CD14-positive monocyte (primary cell): ENCODE results near the gene TNNI3. TPM values are rescaled to one million over a fixed set of nuclear protein-coding genes. Genes with fewer than 3 reads are reported as not detected.

Experiments used
- DNase-seq, 3 donors: peaks; one replicate each; pipeline ENCODE4 v3.0.0-alpha.2; 2011 to 2022
- H2AFZ ChIP-seq: 2 replicates; pipeline ENCODE4 v1.6.0; 2012; ENCODE audit warnings: mild to moderate bottlenecking, low read depth, low read length, inconsistent platforms; ENCODE audit not compliant: insufficient read depth, poor library complexity, severe bottlenecking
- H3K27ac ChIP-seq, 2 donors: 1 replicate in 1 of 2; 2 replicates in 1 of 2; pipeline ENCODE4 v1.5.1; 2012 to 2013; ENCODE audit warnings: low read length in 2 of 2, control low read depth in 1 of 2, inconsistent platforms in 1 of 2, low read depth in 1 of 2, mild to moderate bottlenecking in 1 of 2
- H3K27me3 ChIP-seq, 2 donors: one replicate each; pipeline versions ENCODE4 v1.6.0 to v1.6.1; 2011 to 2013; ENCODE audit warnings: low read length in 2 of 2; ENCODE audit not compliant: control insufficient read depth in 2 of 2, insufficient read depth in 2 of 2
- H3K36me3 ChIP-seq, 2 donors: replicated peaks in 1 of 2; 1 replicate in 1 of 2; 2 replicates in 1 of 2; pipeline versions ENCODE4 v1.5.1 to v1.6.1; 2012 to 2013; ENCODE audit warnings: low read length in 2 of 2, control low read depth in 1 of 2, inconsistent platforms in 1 of 2, mild to moderate bottlenecking in 1 of 2; ENCODE audit not compliant: insufficient read depth in 2 of 2, control insufficient read depth in 1 of 2
- H3K4me1 ChIP-seq, 2 donors: 1 replicate in 1 of 2; 2 replicates in 1 of 2; pipeline versions ENCODE4 v1.5.1 to v1.6.1; 2012 to 2013; ENCODE audit warnings: low read length in 2 of 2, control low read depth in 1 of 2, inconsistent platforms in 1 of 2, mild to moderate bottlenecking in 1 of 2, moderate library complexity in 1 of 2; ENCODE audit not compliant: insufficient read depth in 2 of 2, control insufficient read depth in 1 of 2
- H3K4me2 ChIP-seq: replicated peaks from 2 replicates; pipeline ENCODE3; 2012; ENCODE audit warnings: low read length, moderate library complexity, mild to moderate bottlenecking; ENCODE audit not compliant: poor library complexity, severe bottlenecking; ENCODE audit errors: extremely low read depth
- H3K4me3 ChIP-seq, 3 experiments: fragments of 200-600 bp in 1 of 3; sonication (generic) in 1 of 3; replicated peaks in 1 of 3; 1 replicate in 2 of 3; 2 replicates in 1 of 3; pipeline ENCODE4 v1.5.1; 2011 to 2013; ENCODE audit warnings: low read length in 3 of 3, mild to moderate bottlenecking in 3 of 3, control low read depth in 2 of 3, low read depth in 2 of 3, inconsistent platforms in 1 of 3, moderate library complexity in 1 of 3
- H3K79me2 ChIP-seq: 2 replicates; pipeline ENCODE4 v1.6.0; 2012; ENCODE audit warnings: mild to moderate bottlenecking, control low read depth, inconsistent platforms, low read length, moderate library complexity; ENCODE audit not compliant: insufficient read depth
- H3K9ac ChIP-seq: 2 replicates; pipeline ENCODE4 v1.6.0; 2017; ENCODE audit warnings: low read length, mild to moderate bottlenecking; ENCODE audit not compliant: insufficient read depth, poor library complexity, severe bottlenecking
- H3K9me3 ChIP-seq, 2 donors: replicated peaks in 1 of 2; 1 replicate in 1 of 2; 2 replicates in 1 of 2; pipeline versions ENCODE4 v1.5.1 to v1.6.1; 2012 to 2013; ENCODE audit warnings: low read length in 2 of 2, control low read depth in 1 of 2; ENCODE audit not compliant: control insufficient read depth in 1 of 2, insufficient read depth in 1 of 2
- H4K20me1 ChIP-seq: 2 replicates; pipeline ENCODE4 v1.6.0; 2012; ENCODE audit warnings: mild to moderate bottlenecking, low read length, control low read depth, moderate library complexity; ENCODE audit not compliant: insufficient read depth
- H3K27ac Mint-ChIP-seq, 7 donors: one replicate each; pipeline ENCODE4 v1.8.0; 2020; ENCODE audit warnings: mild to moderate bottlenecking in 7 of 7, mixed read lengths in 7 of 7, moderate library complexity in 6 of 7, inconsistent platforms in 2 of 7
- H3K27me3 Mint-ChIP-seq, 3 donors: one replicate each; pipeline ENCODE4 v1.8.0; 2021 to 2022; ENCODE audit warnings: low read depth in 3 of 3, mild to moderate bottlenecking in 3 of 3, mixed read lengths in 3 of 3, moderate library complexity in 3 of 3, inconsistent platforms in 1 of 3
- H3K36me3 Mint-ChIP-seq, 2 donors: one replicate each; pipeline ENCODE4 v1.8.0; 2020; ENCODE audit warnings: mixed read lengths in 2 of 2, inconsistent platforms in 1 of 2, mild to moderate bottlenecking in 1 of 2
- H3K4me1 Mint-ChIP-seq: one replicate; pipeline ENCODE4 v1.8.0; 2020; ENCODE audit warnings: mild to moderate bottlenecking, mixed read lengths
- H3K4me3 Mint-ChIP-seq, 2 donors: one replicate each; pipeline ENCODE4 v1.8.0; 2020; ENCODE audit warnings: mild to moderate bottlenecking in 2 of 2, mixed read lengths in 2 of 2, moderate library complexity in 1 of 2
- H3K9me3 Mint-ChIP-seq, 7 donors: one replicate each; pipeline ENCODE4 v1.8.0; 2020 to 2022; ENCODE audit warnings: mixed read lengths in 7 of 7, mild to moderate bottlenecking in 6 of 7, moderate library complexity in 6 of 7, inconsistent platforms in 2 of 7
- CTCF ChIP-seq: fragments of 200-600 bp; IDR thresholded peaks from one replicate; pipeline ENCODE4 v1.8.0; 2022; ENCODE audit warnings: antibody characterized with exemption, mild to moderate bottlenecking
- WGBS: methylation state at CpG from one replicate; pipeline ENCODE4 v1.1.5; 2013; ENCODE audit warnings: missing lambda C conversion rate; ENCODE audit not compliant: insufficient coverage; 5-methylcytosine and 5-hydroxymethylcytosine counted together
- intact Hi-C, 2 donors: fragments of 100-400 bp; cut with micrococcal nuclease; formaldehyde crosslinking; loops; one replicate each; pipeline versions ENCODE4 v1.15.0 to v1.15.1; 2023
- polyA plus RNA-seq, 3 donors: library from polyadenylated mRNA; depleted of rRNA in 1 of 3; unstranded in 2 of 3; stranded (reverse) in 1 of 3; fragments of 300-500 nt in 2 of 3; fragments of >200 nt in 1 of 3; fragmentation: Illumina TruSeq in 2 of 3; gene quantifications; 1 replicate in 2 of 3; 2 replicates in 1 of 3; pipeline ENCODE4 v1.2.3, GENCODE V29; 2012 to 2021

Gene TNNI3
- polyA plus RNA-seq, 3 donors: 1.2 TPM; not detected in 2

GRCh38 chr19:55186080-55186479 lies 28.5 kb upstream of the TNNI3 start:
- Histone ChIP-seq H3K27me3 (peaks cover 0 to 10% of the 10 kb centered on the region in 2 donors), H3K4me3 (no peak overlapping the region), H3K4me1 (peaks cover 0 to 4% of the 10 kb centered on the region in 2 donors), H3K9ac (no peak overlapping the region), H3K27ac (no peak overlapping the region), H3K36me3 (no peaks in the 10 kb centered on the region), H3K9me3 (no peaks in the 10 kb centered on the region), H3K4me2 (no peak overlapping the region), H4K20me1 (no peaks in the 10 kb centered on the region), H3K79me2 (no peaks in the 10 kb centered on the region), H2AFZ (no peak overlapping the region)
- WGBS: 94% methylated on average over 12 of the region's 12 CpGs
- no peak overlapping the region for H3K4me3 Mint-ChIP-seq
- no peak for TF ChIP-seq CTCF
- H3K9me3 Mint-ChIP-seq: peaks cover 0 to 4% (median 0%) of the 10 kb centered on the region in 7 donors
- H3K27me3 Mint-ChIP-seq: peaks cover 18 to 24% (median 23%) of the 10 kb centered on the region in 3 donors
- no peak for DNase-seq
- no peaks in the 10 kb centered on the region for H3K36me3 Mint-ChIP-seq
- H3K4me1 Mint-ChIP-seq: peaks cover 9% of the 10 kb centered on the region
- intact Hi-C loops: no loop called here
- no peak overlapping the region for H3K27ac Mint-ChIP-seq

- H3K27me3 ChIP-seq: peaks cover 18 to 53% of the 10 kb centered on the region in 2 donors
- TF ChIP-seq CTCF: no peak
These were observed 24.2 kb upstream of the TNNI3 start for GRCh38 chr19:55181740-55182139.

More at GRCh38 chr19:55181740-55182139, 24.2 kb upstream of the TNNI3 start:
- H3K79me2 ChIP-seq: no peaks in the 10 kb centered on the region
- H3K4me2 ChIP-seq: no peak overlapping the region
- no peak overlapping the region for H3K4me3 ChIP-seq
- Mint-ChIP-seq H3K27me3 (peaks cover 60 to 67% (median 63%) of the 10 kb centered on the region in 3 donors), H3K4me1 (peaks cover 13% of the 10 kb centered on the region), H3K27ac (no peak overlapping the region), H3K9me3 (peaks cover 4 to 21% (median 13%) of the 10 kb centered on the region in 7 donors), H3K36me3 (peaks cover 2 to 5% of the 10 kb centered on the region in 2 donors), H3K4me3 (peak overlapping the region in 1 of 2 donors; percentile 46)
- DNase-seq: no peak
- 54% methylated on average over 14 of the region's 20 CpGs for WGBS
- no peak overlapping the region for H2AFZ ChIP-seq
- H3K4me1 ChIP-seq: peaks cover 10 to 15% of the 10 kb centered on the region in 2 donors
- H4K20me1 ChIP-seq: no peaks in the 10 kb centered on the region
- intact Hi-C loops: no loop called here
- H3K27ac ChIP-seq: no peak overlapping the region
- peaks cover 5 to 11% of the 10 kb centered on the region in 2 donors for H3K9me3 ChIP-seq
- H3K9ac ChIP-seq: no peak overlapping the region
- H3K36me3 ChIP-seq: no peaks in the 10 kb centered on the region
